GM18505 (cell line): ENCODE results near the gene PWP2.
A peak's percentile ranks its signal among the peaks of the same experiment; 100 is the strongest.

ENCODE experiments used
- ATAC-seq: cut with Tn5 transposase; IDR thresholded peaks from one replicate; pipeline ENCODE4 v1.9.1; 2021; ENCODE audit not compliant: unreplicated experiment
- POLR2A ChIP-seq: IDR thresholded peaks from 4 replicates; pipeline ENCODE4 v1.6.1; 2011; ENCODE audit warnings: borderline replicate concordance; ENCODE audit not compliant: insufficient read depth, insufficient read length; ENCODE audit errors: extremely low read depth

The PWP2 gene

GRCh38 chr21:44107026-44107501, at the start of gene PWP2:
Gene PWP2, plus strand, starts transcription at chr21:44107399. Its CDS starts 18 bp downstream, at chr21:44107417.
- peak; percentile 84 for ATAC-seq

GRCh38 chr21:44057960-44058651, 49.1 kb upstream of the PWP2 start:
- no peak for ATAC-seq
- TF ChIP-seq POLR2A = no peak

GRCh38 chr21:44058652-44058964, 48.6 kb upstream of the PWP2 start:
- ATAC-seq = no peak
- TF ChIP-seq POLR2A = no peak

GRCh38 chr21:44058981-44059380, 48.2 kb upstream of the PWP2 start:
- no peak for TF ChIP-seq POLR2A
- no peak for ATAC-seq

GRCh38 chr21:44059710-44060109, 47.5 kb upstream of the PWP2 start:
- ATAC-seq = no peak
- no peak for TF ChIP-seq POLR2A

GRCh38 chr21:44062380-44062779, 44.8 kb upstream of the PWP2 start:
- TF ChIP-seq POLR2A = no peak

GRCh38 chr21:44063151-44063912, 43.9 kb upstream of the PWP2 start:
- ATAC-seq = no peak
- no peak for TF ChIP-seq POLR2A

More at GRCh38 chr21:44062380-44062779, 44.8 kb upstream of the PWP2 start:
- ATAC-seq = no peak

GRCh38 chr21:44064852-44065403, 42.3 kb upstream of the PWP2 start:
- ATAC-seq = no peak
- no peak for TF ChIP-seq POLR2A

GRCh38 chr21:44065428-44065827, 41.8 kb upstream of the PWP2 start:
- TF ChIP-seq POLR2A = no peak
- no peak for ATAC-seq

- no peak for TF ChIP-seq POLR2A
Observed at GRCh38 chr21:44066116-44066515, 41.1 kb upstream of the PWP2 start.

GRCh38 chr21:44067011-44067839, 40.0 kb upstream of the PWP2 start:
- no peak for TF ChIP-seq POLR2A
- no peak for ATAC-seq

More at GRCh38 chr21:44066116-44066515, 41.1 kb upstream of the PWP2 start:
- ATAC-seq = no peak

- no peak for TF ChIP-seq POLR2A
- no peak for ATAC-seq
Observed at GRCh38 chr21:44070391-44070790, 36.8 kb upstream of the PWP2 start.
